NCI-H2029 (cell line): ENCODE data around the gene FES.
A peak's percentile ranks its signal among the peaks of the same experiment; 100 is the strongest.
"Not testable (repeated sequence)": the region's sequence is repeated elsewhere in the genome, so short reads cannot be mapped to it uniquely, and the experiment has no call there.

Experiments
- DNase-seq: peaks from one replicate; lab custom pipeline; 2025; lab: John Stamatoyannopoulos, UW

Gene FES

GRCh38 chr15:90883976-90884718 lies at the start of gene FES:
TSS of gene FES (plus strand) at chr15:90884504. CDS start at chr15:90885046, 542 bp downstream.
- no peak for DNase-seq

GRCh38 chr15:90834626-90835025 lies 49.7 kb upstream of the FES start:
- no peak for DNase-seq

- DNase-seq = no peak
These were observed 47.9 kb upstream of the FES start for GRCh38 chr15:90836296-90836871.

GRCh38 chr15:90837094-90837493 lies 47.2 kb upstream of the FES start:
- DNase-seq = no peak

GRCh38 chr15:90838139-90838538 lies 46.2 kb upstream of the FES start:
- DNase-seq = no peak

GRCh38 chr15:90838544-90838943 lies 45.8 kb upstream of the FES start:
- DNase-seq = no peak

GRCh38 chr15:90839187-90840071 lies 44.9 kb upstream of the FES start:
- peak; percentile 26 for DNase-seq

- DNase-seq = no peak
These were observed 44.0 kb upstream of the FES start for GRCh38 chr15:90840157-90840855.

GRCh38 chr15:90840954-90841353 lies 43.4 kb upstream of the FES start:
- DNase-seq = no peak

- DNase-seq = no peak
These were observed 39.6 kb upstream of the FES start for GRCh38 chr15:90844696-90845095.

GRCh38 chr15:90845201-90845949 lies 38.9 kb upstream of the FES start:
- DNase-seq = no peak

GRCh38 chr15:90849424-90849823 lies 34.9 kb upstream of the FES start:
- DNase-seq = not testable (repeated sequence)

GRCh38 chr15:90851114-90851513 lies 33.2 kb upstream of the FES start:
- DNase-seq = no peak

GRCh38 chr15:90851940-90852339 lies 32.4 kb upstream of the FES start:
- no peak for DNase-seq

GRCh38 chr15:90855139-90855538 lies 29.2 kb upstream of the FES start:
- DNase-seq = no peak

- DNase-seq = no peak
These were observed 27.0 kb upstream of the FES start for GRCh38 chr15:90857337-90857736.

- no peak for DNase-seq
These were observed 26.3 kb upstream of the FES start for GRCh38 chr15:90857883-90858443.

- DNase-seq = no peak
These were observed 24.8 kb upstream of the FES start for GRCh38 chr15:90859234-90860131.

- DNase-seq = no peak
These were observed 23.9 kb upstream of the FES start for GRCh38 chr15:90860450-90860849.
